ENCODE measurements around the gene SPAG17. TPM values are rescaled to one million over a fixed set of nuclear protein-coding genes. Genes with fewer than 3 reads are reported as not detected.

SPAG17 gene
- total RNA-seq, 1 experiment from 2014 or later: not detected

DNA sequence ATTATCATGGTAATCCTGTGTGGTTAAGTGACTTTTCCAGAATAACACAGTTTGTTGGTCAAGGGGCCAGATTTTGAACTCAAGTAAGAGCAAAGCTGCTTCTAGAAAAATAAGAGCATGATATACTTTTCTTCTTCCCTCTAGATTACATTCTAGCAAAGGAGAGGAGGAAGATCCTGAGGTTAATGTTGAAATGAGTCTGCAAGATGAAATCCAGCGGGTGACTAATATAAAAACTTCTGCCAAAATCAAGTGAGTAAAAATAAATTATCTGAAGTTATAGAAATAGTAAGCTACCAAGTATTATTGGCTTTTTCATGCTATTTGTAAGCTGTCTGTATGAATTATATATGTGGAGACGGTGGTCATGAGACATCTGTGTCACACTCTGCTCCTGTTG, 242.7 kb downstream of the SPAG17 start:
- intact Hi-C loops (cut with micrococcal nuclease): no loop called here
- peaks cover 81 to 86% of the 10 kb centered on the region in 2 experiments; a peak in 3 of 4 replicates for H3K36me3 ChIP-seq (ENCODE audit: control insufficient read depth in 1 of 2, insufficient read depth in 2 of 2, low read length in 2 of 2)
- H3K9ac ChIP-seq (ENCODE audit: low read length): no peak overlapping the region
- no peak overlapping the region for H3K4me2 ChIP-seq (ENCODE audit: low read length)
- ChIA-PET RAD21 (ENCODE audit: low non-redundant PET in 1 of 2, low total read pairs in 2 of 2, uncharacterized antibody in 2 of 2, unreplicated experiment in 2 of 2) (no interaction called here), POLR2A (no interaction called here), CTCF (no interaction called here)
- no peak overlapping the region for H2AFZ ChIP-seq (ENCODE audit: low read depth, low read length, poor library complexity, severe bottlenecking)
- BruUV-seq (replicated peaks): no TSS peak
- H3K27me3 ChIP-seq (ENCODE audit: insufficient read depth, low read length): no peaks in the 10 kb centered on the region
- no peaks in the 10 kb centered on the region for H4K20me1 ChIP-seq (ENCODE audit: insufficient read depth)
- no peak for DNase-seq (ENCODE audit: low read depth, low spot score)
- TF ChIP-seq EZH2phosphoT487 (IDR thresholded peaks at IDR 0.05; ENCODE audit: borderline replicate concordance): no peak
- TF ChIP-seq ZFX (IDR thresholded peaks at IDR 0.05): no peak
- no peak for TF ChIP-seq CBX3 (IDR thresholded peaks at IDR 0.05; ENCODE audit: low read depth)
- TF ChIP-seq FOSL1 (IDR thresholded peaks at IDR 0.05; ENCODE audit: low read depth): no peak
- TF ChIP-seq SIN3A (IDR thresholded peaks at IDR 0.05; ENCODE audit: low read depth): no peak
- TF ChIP-seq RAD21 (IDR thresholded peaks at IDR 0.05; ENCODE audit: low read depth): no peak
- no peak for TF ChIP-seq SRF (IDR thresholded peaks at IDR 0.05; ENCODE audit: low read depth)
- TF ChIP-seq POLR2A (IDR thresholded peaks at IDR 0.05; ENCODE audit: borderline replicate concordance, extremely low read depth, insufficient read depth, insufficient read length): no peak
- TF ChIP-seq ZNF274 (IDR thresholded peaks at IDR 0.05; ENCODE audit: low read depth, low read length): no peak
- no peak for TF ChIP-seq SP1 (IDR thresholded peaks at IDR 0.05; ENCODE audit: low read depth)
- no peak for TF ChIP-seq JUND (IDR thresholded peaks at IDR 0.05)
- H3K27ac ChIP-seq (ENCODE audit: low read depth, low read length): no peak overlapping the region
- H3K4me3 ChIP-seq (replicated peaks in 1 of 2; ENCODE audit: low read depth in 1 of 2, low read length in 2 of 2): no peak overlapping the region
- no peaks in the 10 kb centered on the region for H3K9me2 ChIP-seq (ENCODE audit: insufficient read depth)
- no peaks in the 10 kb centered on the region for H3K4me1 ChIP-seq (ENCODE audit: control insufficient read depth in 1 of 2, insufficient read depth in 2 of 2, low read length in 2 of 2)
- ATAC-seq: no peak
- H3K9me3 ChIP-seq (ENCODE audit: control insufficient read depth in 1 of 2, insufficient read depth in 1 of 2, low read depth in 1 of 2, low read length in 2 of 2): no peaks in the 10 kb centered on the region
- H3K79me2 ChIP-seq (ENCODE audit: insufficient read depth, low read length): peaks cover 21% of the 10 kb centered on the region

- H3K36me3 ChIP-seq (ENCODE audit: control insufficient read depth in 1 of 2, insufficient read depth in 2 of 2, low read length in 2 of 2): peaks cover 46 to 48% of the 10 kb centered on the region in 2 experiments
- H3K27ac ChIP-seq (ENCODE audit: low read depth, low read length): no peak overlapping the region
- H3K9ac ChIP-seq (ENCODE audit: low read length): no peak overlapping the region
- no peak overlapping the region for H3K4me2 ChIP-seq (ENCODE audit: low read length)
- no TSS peak for BruUV-seq (replicated peaks)
- H4K20me1 ChIP-seq (ENCODE audit: insufficient read depth): peaks cover 13% of the 10 kb centered on the region; the same call in 1 of the 2 replicates
- ChIA-PET RAD21 (ENCODE audit: low non-redundant PET in 1 of 2, low total read pairs in 2 of 2, uncharacterized antibody in 2 of 2, unreplicated experiment in 2 of 2) (no interaction called here), CTCF (no interaction called here), POLR2A (no interaction called here)
- H3K79me2 ChIP-seq (ENCODE audit: insufficient read depth, low read length): peaks cover 92% of the 10 kb centered on the region
- peaks cover 3 to 12% of the 10 kb centered on the region in 2 experiments; a peak in 2 of 4 replicates for H3K4me1 ChIP-seq (ENCODE audit: control insufficient read depth in 1 of 2, insufficient read depth in 2 of 2, low read length in 2 of 2)
- H3K9me2 ChIP-seq (ENCODE audit: insufficient read depth): no peaks in the 10 kb centered on the region
- no peak for DNase-seq (ENCODE audit: low read depth, low spot score)
- no peak overlapping the region for H3K4me3 ChIP-seq (replicated peaks in 1 of 2; ENCODE audit: low read depth in 1 of 2, low read length in 2 of 2)
- no peak for TF ChIP-seq CEBPB (IDR thresholded peaks at IDR 0.05; ENCODE audit: low read depth)
- TF ChIP-seq, protein P1, sequence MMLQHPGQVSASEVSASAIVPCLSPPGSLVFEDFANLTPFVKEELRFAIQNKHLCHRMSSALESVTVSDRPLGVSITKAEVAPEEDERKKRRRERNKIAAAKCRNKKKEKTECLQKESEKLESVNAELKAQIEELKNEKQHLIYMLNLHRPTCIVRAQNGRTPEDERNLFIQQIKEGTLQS (IDR thresholded peaks at IDR 0.05): no peak
- no peaks in the 10 kb centered on the region for H3K9me3 ChIP-seq (ENCODE audit: control insufficient read depth in 1 of 2, insufficient read depth in 1 of 2, low read depth in 1 of 2, low read length in 2 of 2)
- H2AFZ ChIP-seq (ENCODE audit: low read depth, low read length, poor library complexity, severe bottlenecking): no peak overlapping the region
- ATAC-seq: no peak
- intact Hi-C loops (cut with micrococcal nuclease): no loop called here
- H3K27me3 ChIP-seq (ENCODE audit: insufficient read depth, low read length): no peaks in the 10 kb centered on the region
Measured at GRCh38 chr1:117933769-117934168, 251.3 kb downstream of the SPAG17 start.

Data from HCT116 (cell line).